Prostate gland (tissue), 2 donors: ENCODE results near the gene UST.

Experiments
- POLR2A ChIP-seq: fragments of 450-650 bp; IDR thresholded peaks from one replicate; pipeline ENCODE4 v1.6.1; 2016; ENCODE audit warnings: antibody characterized with exemption, mild to moderate bottlenecking
- POLR2AphosphoS5 ChIP-seq: sonication (generic); formaldehyde crosslinking; IDR thresholded peaks from one replicate; pipeline ENCODE4 v1.6.1; 2017; ENCODE audit warnings: antibody characterized with exemption
- TF ChIP-seq, protein P1 (sequence below), 4 experiments: fragments of 200-600 bp in 2 of 4; fragments of 450-650 bp in 2 of 4; sonication (generic) in 2 of 4; IDR thresholded peaks; 1 replicate in 3 of 4; 2 replicates in 1 of 4; pipeline ENCODE4 v1.5.1; 2016 to 2019; ENCODE audit warnings: antibody characterized with exemption in 4 of 4, mild to moderate bottlenecking in 2 of 4, moderate library complexity in 2 of 4

DNA sequence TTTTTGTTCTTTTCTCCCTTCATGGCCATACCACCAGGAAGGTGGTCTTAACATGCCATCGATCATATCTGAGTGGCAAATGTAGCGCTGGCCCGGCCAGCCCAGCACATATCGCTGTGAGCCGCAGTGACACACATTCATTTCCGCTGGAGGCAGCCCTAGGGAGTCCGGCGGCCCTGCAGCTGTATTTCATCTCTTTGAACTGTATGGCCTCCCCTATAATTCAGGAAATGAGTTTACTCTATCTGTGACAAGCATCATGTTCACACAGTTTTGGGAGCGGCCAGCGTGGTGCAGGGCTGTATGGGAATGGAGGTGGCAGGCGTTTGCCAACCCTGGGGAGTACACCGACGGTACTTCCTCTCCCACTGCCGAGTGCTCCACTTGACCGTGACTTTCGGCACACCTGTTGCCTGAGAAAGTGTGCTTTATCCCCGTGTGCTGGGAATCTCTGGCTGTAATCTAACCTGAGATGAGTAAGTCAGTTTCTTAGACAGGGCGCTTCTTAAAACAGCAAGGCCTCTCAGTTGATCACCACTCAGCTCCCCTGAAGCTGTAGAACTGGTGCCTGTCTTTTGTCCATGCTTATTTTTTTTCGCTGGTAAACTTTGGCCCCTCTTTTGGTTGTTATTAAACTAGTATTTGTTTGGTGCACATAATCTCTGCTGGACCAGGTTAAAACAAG is 313.6 kb downstream of the UST start:
- TF ChIP-seq POLR2A = no peak
- TF ChIP-seq, protein P1, sequence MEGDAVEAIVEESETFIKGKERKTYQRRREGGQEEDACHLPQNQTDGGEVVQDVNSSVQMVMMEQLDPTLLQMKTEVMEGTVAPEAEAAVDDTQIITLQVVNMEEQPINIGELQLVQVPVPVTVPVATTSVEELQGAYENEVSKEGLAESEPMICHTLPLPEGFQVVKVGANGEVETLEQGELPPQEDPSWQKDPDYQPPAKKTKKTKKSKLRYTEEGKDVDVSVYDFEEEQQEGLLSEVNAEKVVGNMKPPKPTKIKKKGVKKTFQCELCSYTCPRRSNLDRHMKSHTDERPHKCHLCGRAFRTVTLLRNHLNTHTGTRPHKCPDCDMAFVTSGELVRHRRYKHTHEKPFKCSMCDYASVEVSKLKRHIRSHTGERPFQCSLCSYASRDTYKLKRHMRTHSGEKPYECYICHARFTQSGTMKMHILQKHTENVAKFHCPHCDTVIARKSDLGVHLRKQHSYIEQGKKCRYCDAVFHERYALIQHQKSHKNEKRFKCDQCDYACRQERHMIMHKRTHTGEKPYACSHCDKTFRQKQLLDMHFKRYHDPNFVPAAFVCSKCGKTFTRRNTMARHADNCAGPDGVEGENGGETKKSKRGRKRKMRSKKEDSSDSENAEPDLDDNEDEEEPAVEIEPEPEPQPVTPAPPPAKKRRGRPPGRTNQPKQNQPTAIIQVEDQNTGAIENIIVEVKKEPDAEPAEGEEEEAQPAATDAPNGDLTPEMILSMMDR (IDR thresholded peaks at IDR 0.05) = no peak
- TF ChIP-seq POLR2AphosphoS5 = no peak
